MCF 10A (cell line): ENCODE data around the gene GRAMD1A. TPM values are rescaled to one million over a fixed set of nuclear protein-coding genes. Genes with fewer than 3 reads are reported as not detected.

ENCODE experiments used
- BruUV-seq: library from RNA; stranded (reverse); fragments of 400-500 nt; replicated peaks from 2 replicates; lab custom pipeline; 2021; lab: Mats Ljungman, UMichigan
- CTCF ChIA-PET: fragments of 300-600 bp; sonication (Branson Sonifier 250); formaldehyde crosslinking; extraction: SDS; loops from one replicate; lab custom pipeline; 2021; ENCODE audit warnings: antibody characterized with exemption, inconsistent platforms; lab: Yijun Ruan, JAX
- POLR2A ChIA-PET: fragments of 300-600, 350-650 bp; sonication (Branson Sonifier 250); formaldehyde crosslinking; extraction: SDS; loops from one replicate; lab custom pipeline; 2020; ENCODE audit warnings: antibody characterized with exemption, inconsistent platforms; lab: Yijun Ruan, JAX
- DNase-seq: peaks from one replicate; pipeline ENCODE4 v3.0.0-alpha.2; 2018; ENCODE audit not compliant: unreplicated experiment
- H3K27ac Mint-ChIP-seq: one replicate; pipeline ENCODE4 v1.8.0; 2022; ENCODE audit warnings: mild to moderate bottlenecking, low read depth, mixed read lengths; ENCODE audit not compliant: unreplicated experiment
- H3K27me3 Mint-ChIP-seq: one replicate; pipeline ENCODE4 v1.8.0; 2022; ENCODE audit warnings: mixed read lengths; ENCODE audit not compliant: insufficient read depth, unreplicated experiment
- H3K36me3 Mint-ChIP-seq: one replicate; pipeline ENCODE4 v1.8.0; 2022; ENCODE audit warnings: mild to moderate bottlenecking, moderate library complexity, mixed read lengths; ENCODE audit not compliant: insufficient read depth, unreplicated experiment
- H3K4me1 Mint-ChIP-seq: one replicate; pipeline ENCODE4 v1.8.0; 2022; ENCODE audit warnings: mixed read lengths; ENCODE audit not compliant: insufficient read depth, unreplicated experiment
- H3K4me3 Mint-ChIP-seq: one replicate; pipeline ENCODE4 v1.8.0; 2022; ENCODE audit warnings: mild to moderate bottlenecking, moderate library complexity, mixed read lengths; ENCODE audit not compliant: unreplicated experiment
- H3K9me3 Mint-ChIP-seq: one replicate; pipeline ENCODE4 v1.8.0; 2022; ENCODE audit warnings: mixed read lengths; ENCODE audit not compliant: unreplicated experiment
- intact Hi-C: fragments of 100-400 bp; cut with micrococcal nuclease; formaldehyde crosslinking; loops from 2 replicates; pipeline ENCODE4 v1.14.1; 2022
- total RNA-seq: library from RNA; stranded (reverse); gene quantifications from 2 replicates; pipeline ENCODE4 v1.2.3, GENCODE V29; 2022
- TF ChIP-seq, protein P1 (sequence below): fragments of 200-600 bp; IDR thresholded peaks from one replicate; pipeline ENCODE4 v1.8.0; 2022; ENCODE audit warnings: antibody characterized with exemption, mild to moderate bottlenecking; ENCODE audit not compliant: unreplicated experiment

GRAMD1A gene
- total RNA-seq, 1 experiment from 2014 or later, result 48.1 TPM

DNA sequence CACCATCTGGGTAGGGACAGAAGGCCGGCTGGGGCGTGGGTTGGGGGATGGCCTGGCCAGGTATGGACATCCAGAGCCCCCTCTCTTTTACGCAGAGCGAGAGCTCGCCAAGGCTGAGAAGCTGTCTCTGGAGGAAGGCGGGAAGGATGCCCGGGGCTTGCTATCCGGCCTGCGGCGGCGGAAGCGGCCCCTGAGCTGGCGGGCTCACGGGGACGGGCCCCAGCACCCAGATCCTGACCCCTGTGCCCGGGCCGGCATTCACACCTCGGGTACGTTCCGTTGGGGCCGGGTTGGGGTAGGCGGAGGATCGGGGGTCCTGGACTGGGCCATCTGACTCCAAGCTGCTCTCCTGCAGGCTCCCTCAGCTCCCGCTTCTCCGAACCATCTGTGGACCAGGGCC is 21.5 kb downstream of the GRAMD1A start:
- Mint-ChIP-seq H3K9me3 (no peaks in the 10 kb centered on the region), H3K27ac (no peak overlapping the region), H3K36me3 (peaks cover 54% of the 10 kb centered on the region), H3K27me3 (no peaks in the 10 kb centered on the region), H3K4me3 (no peak overlapping the region), H3K4me1 (no peaks in the 10 kb centered on the region)
- no peak for DNase-seq
- POLR2A ChIA-PET, result interaction anchor here (0.6 kb wide), 1 partner anchor 71 kb away, joined by 3 read pairs; no protein-coding TSS in a partner anchor
- CTCF ChIA-PET, result interaction anchor here (0.6 to 1.4 kb wide), 5 partner anchors 9 to 67 kb away, joined by 3 to 4 read pairs (median 3); no protein-coding TSS in a partner anchor
- intact Hi-C loops, result no loop called here
- no TSS peak for BruUV-seq
- TF ChIP-seq, protein P1, sequence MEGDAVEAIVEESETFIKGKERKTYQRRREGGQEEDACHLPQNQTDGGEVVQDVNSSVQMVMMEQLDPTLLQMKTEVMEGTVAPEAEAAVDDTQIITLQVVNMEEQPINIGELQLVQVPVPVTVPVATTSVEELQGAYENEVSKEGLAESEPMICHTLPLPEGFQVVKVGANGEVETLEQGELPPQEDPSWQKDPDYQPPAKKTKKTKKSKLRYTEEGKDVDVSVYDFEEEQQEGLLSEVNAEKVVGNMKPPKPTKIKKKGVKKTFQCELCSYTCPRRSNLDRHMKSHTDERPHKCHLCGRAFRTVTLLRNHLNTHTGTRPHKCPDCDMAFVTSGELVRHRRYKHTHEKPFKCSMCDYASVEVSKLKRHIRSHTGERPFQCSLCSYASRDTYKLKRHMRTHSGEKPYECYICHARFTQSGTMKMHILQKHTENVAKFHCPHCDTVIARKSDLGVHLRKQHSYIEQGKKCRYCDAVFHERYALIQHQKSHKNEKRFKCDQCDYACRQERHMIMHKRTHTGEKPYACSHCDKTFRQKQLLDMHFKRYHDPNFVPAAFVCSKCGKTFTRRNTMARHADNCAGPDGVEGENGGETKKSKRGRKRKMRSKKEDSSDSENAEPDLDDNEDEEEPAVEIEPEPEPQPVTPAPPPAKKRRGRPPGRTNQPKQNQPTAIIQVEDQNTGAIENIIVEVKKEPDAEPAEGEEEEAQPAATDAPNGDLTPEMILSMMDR, result no peak

DNA sequence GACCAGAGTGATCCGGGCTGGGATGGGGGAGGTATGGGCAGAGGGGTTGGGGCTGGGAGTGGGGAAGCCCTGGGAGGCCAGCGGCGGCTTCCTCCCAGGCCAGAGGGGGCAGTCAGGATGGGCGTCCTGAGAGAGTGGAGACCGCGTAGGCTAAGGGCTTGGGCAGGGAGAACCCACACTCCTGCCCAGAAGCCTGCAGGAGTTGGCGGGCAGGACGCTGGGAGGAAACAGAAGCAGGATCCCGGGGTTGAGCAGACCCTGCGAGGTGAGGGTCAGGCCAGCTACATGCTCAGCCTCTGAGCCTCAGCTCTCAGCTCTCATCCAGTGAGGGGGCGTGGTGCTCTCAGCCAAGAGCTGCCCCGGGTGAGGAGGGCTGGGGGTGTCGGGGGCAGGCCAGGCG is 22.3 kb downstream of the GRAMD1A start:
- H3K27ac Mint-ChIP-seq, result no peak overlapping the region
- no peaks in the 10 kb centered on the region for H3K27me3 Mint-ChIP-seq
- no peaks in the 10 kb centered on the region for H3K9me3 Mint-ChIP-seq
- DNase-seq, result no peak
- CTCF ChIA-PET, result interaction anchor here (0.9 to 1.3 kb wide), 2 partner anchors 50 to 66 kb away, joined by 3 read pairs; no protein-coding TSS in a partner anchor
- peaks cover 50% of the 10 kb centered on the region for H3K36me3 Mint-ChIP-seq
- no peak overlapping the region for H3K4me3 Mint-ChIP-seq
- POLR2A ChIA-PET, result interaction anchor here (0.6 kb wide), 1 partner anchor 38 kb away, joined by 3 read pairs; no protein-coding TSS in a partner anchor
- no peaks in the 10 kb centered on the region for H3K4me1 Mint-ChIP-seq
- intact Hi-C loops, result no loop called here
- BruUV-seq, result no TSS peak
- TF ChIP-seq, protein P1, result no peak

DNA sequence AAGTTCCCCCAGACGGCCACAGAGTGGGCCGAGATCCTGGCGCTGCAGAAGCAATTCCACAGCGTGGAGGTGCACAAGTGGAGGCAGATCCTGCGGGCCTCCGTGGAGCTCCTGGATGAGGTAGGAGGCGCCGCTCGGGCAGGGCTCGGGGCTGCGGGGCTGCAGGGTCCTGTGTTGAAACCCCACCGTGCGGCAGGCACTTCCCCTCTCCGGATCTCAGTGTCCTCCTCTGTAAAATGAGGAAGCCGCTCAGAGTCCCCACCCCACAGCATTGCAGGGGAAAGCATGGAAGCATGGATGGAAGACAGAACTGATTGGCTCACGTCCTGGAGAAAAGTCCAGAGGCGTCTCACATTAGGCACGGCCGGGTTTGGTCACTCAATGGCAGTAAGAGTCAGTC is 23.3 kb downstream of the GRAMD1A start:
- ChIA-PET CTCF (no interaction called here), POLR2A (no interaction called here)
- intact Hi-C loops, result no loop called here
- no peak for DNase-seq
- peaks cover 45% of the 10 kb centered on the region for H3K36me3 Mint-ChIP-seq
- H3K4me3 Mint-ChIP-seq, result no peak overlapping the region
- no TSS peak for BruUV-seq
- no peaks in the 10 kb centered on the region for H3K27me3 Mint-ChIP-seq
- no peaks in the 10 kb centered on the region for H3K4me1 Mint-ChIP-seq
- TF ChIP-seq, protein P1, result no peak
- no peaks in the 10 kb centered on the region for H3K9me3 Mint-ChIP-seq
- H3K27ac Mint-ChIP-seq, result no peak overlapping the region

DNA sequence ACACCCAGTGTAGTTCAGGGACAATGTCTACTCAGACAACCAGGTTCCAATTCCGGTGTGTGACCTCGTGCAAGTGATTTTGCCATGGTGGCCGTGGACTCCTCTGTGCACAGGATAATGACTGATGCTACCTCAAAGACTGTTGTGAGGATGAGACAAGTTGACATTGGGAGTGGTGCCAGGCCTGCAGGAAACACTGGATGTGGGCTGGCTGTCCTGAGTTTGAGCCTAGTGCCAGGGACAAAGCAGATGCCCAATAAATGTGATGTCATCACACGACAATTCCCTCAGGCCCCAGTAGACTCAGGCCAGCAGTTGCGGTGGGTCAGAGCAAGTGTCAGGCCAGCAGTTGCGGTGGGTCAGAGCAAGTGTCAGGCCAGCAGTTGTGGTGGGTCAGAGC is 24.0 kb downstream of the GRAMD1A start:
- intact Hi-C loops, result no loop called here
- ChIA-PET POLR2A (no interaction called here), CTCF (no interaction called here)
- no peak for DNase-seq
- TF ChIP-seq, protein P1, result no peak
- Mint-ChIP-seq H3K27ac (no peak overlapping the region), H3K4me1 (no peaks in the 10 kb centered on the region), H3K9me3 (no peaks in the 10 kb centered on the region), H3K4me3 (no peak overlapping the region), H3K36me3 (peaks cover 38% of the 10 kb centered on the region), H3K27me3 (no peaks in the 10 kb centered on the region)
- BruUV-seq, result no TSS peak
